Femur (tissue), 1 donor: ENCODE measurements around the gene NSUN3.

Source experiments
- DNase-seq: peaks from one replicate; pipeline ENCODE4 v3.0.0-alpha.2; 2017

Gene NSUN3

GRCh38 chr3:94130690-94131089 is 67.8 kb downstream of the NSUN3 start:
- no peak for DNase-seq

GRCh38 chr3:94132777-94133176 is 69.9 kb downstream of the NSUN3 start:
- DNase-seq: no peak

- no peak for DNase-seq
Observed at GRCh38 chr3:94136133-94136532, 73.3 kb downstream of the NSUN3 start.

GRCh38 chr3:94137377-94137776 is 74.5 kb downstream of the NSUN3 start:
- DNase-seq: no peak

- DNase-seq: no peak
Observed at GRCh38 chr3:94146455-94146854, 83.6 kb downstream of the NSUN3 start.

GRCh38 chr3:94147012-94147411 is 84.2 kb downstream of the NSUN3 start:
- no peak for DNase-seq

- DNase-seq: no peak
Observed at GRCh38 chr3:94150113-94150512, 87.3 kb downstream of the NSUN3 start.

- no peak for DNase-seq
Observed at GRCh38 chr3:94156626-94157025, 93.8 kb downstream of the NSUN3 start.

- DNase-seq: no peak
Observed at GRCh38 chr3:94158512-94158911, 95.7 kb downstream of the NSUN3 start.

- DNase-seq: no peak
Observed at GRCh38 chr3:94159062-94159828, 96.4 kb downstream of the NSUN3 start.

GRCh38 chr3:94162700-94163099 is 99.8 kb downstream of the NSUN3 start:
- no peak for DNase-seq

- no peak for DNase-seq
Observed at GRCh38 chr3:94167346-94167745, 104.5 kb downstream of the NSUN3 start.

- DNase-seq: no peak
Observed at GRCh38 chr3:94167796-94168195, 104.9 kb downstream of the NSUN3 start.

GRCh38 chr3:94171954-94172353 is 109.1 kb downstream of the NSUN3 start:
- no peak for DNase-seq

GRCh38 chr3:94172695-94173310 is 109.9 kb downstream of the NSUN3 start:
- DNase-seq: no peak

- no peak for DNase-seq
Observed at GRCh38 chr3:94173673-94174434, 111.0 kb downstream of the NSUN3 start.

- no peak for DNase-seq
Observed at GRCh38 chr3:94175677-94176076, 112.8 kb downstream of the NSUN3 start.

- DNase-seq: no peak
Observed at GRCh38 chr3:94176988-94177745, 114.3 kb downstream of the NSUN3 start.
